ENCODE data around the gene GCA. TPM values are rescaled to one million over a fixed set of nuclear protein-coding genes. Genes with fewer than 3 reads are reported as not detected.

The GCA gene
- total and polyA plus RNA-seq, 2 of the 13 experiments (the other 11 are each of a cell fraction or from before 2014, with no cell fraction given), result 42.0 to 48.3 TPM

GRCh38 chr2:162305901-162306300 is 38.0 kb upstream of the GCA start:
- intact Hi-C loops (cut with micrococcal nuclease; ENCODE audit: unreplicated experiment) (no loop called here), in situ Hi-C loops (cut with HindIII; ENCODE audit: extremely low pct_ligation_motif_present, low pct_unique_long_range_greater_than_20kb) (loop anchor here (25.0 kb wide), 1 partner anchor 319 kb away; no protein-coding TSS in a partner anchor)
- Histone ChIP-seq H2AFZ (ENCODE audit: low read length) (no peak overlapping the region), H4K20me1 (ENCODE audit: insufficient read depth, low read length) (no peaks in the 10 kb centered on the region), H3K9me3 (ENCODE audit: low read length) (no peaks in the 10 kb centered on the region), H3K4me2 (ENCODE audit: low read depth, low read length) (no peak overlapping the region), H3K4me1 (ENCODE audit: insufficient read depth, low read length) (no peaks in the 10 kb centered on the region), H3K79me2 (ENCODE audit: insufficient read depth, low read length) (no peaks in the 10 kb centered on the region), H3K9ac (ENCODE audit: insufficient read depth, low read depth, low read length) (no peak overlapping the region), H3K36me3 (replicated peaks in 1 of 2; ENCODE audit: control insufficient read depth in 1 of 2, insufficient read depth in 2 of 2, low read length in 2 of 2) (peaks cover 0 to 3% of the 10 kb centered on the region in 2 experiments; a peak in 1 of 5 replicates), H3K27ac (ENCODE audit: extremely low read length, insufficient read depth, low read length) (no peak overlapping the region), H3K27me3 (ENCODE audit: control insufficient read depth in 1 of 2, insufficient read depth in 2 of 2, low read length in 2 of 2) (no peaks in the 10 kb centered on the region), H3K4me3 (replicated peaks in 1 of 3; ENCODE audit: insufficient read depth in 1 of 3, low read depth in 2 of 3, low read length in 3 of 3) (no peak overlapping the region)
- ATAC-seq, result no peak
- no peak for DNase-seq (ENCODE audit: low spot score)
- ChIA-PET POLR2A (no interaction called here), CTCF (ENCODE audit: low intra/inter-chr PET ratio, low total read pairs) (no interaction called here)
- 93% methylated on average over 3 of the region's 3 CpGs for WGBS (ENCODE audit: low lambda C conversion rate)
- FAIRE-seq, result no peak
- TF ChIP-seq MBNL3 (CRISPR knock-in tag; conservative IDR thresholded peaks at IDR 0.05) (no peak), HHEX (CRISPR knock-in tag; IDR thresholded peaks at IDR 0.05) (no peak), ATF4 (CRISPR knock-in tag; IDR thresholded peaks at IDR 0.05) (no peak), MXD4 (CRISPR knock-in tag; IDR thresholded peaks at IDR 0.05) (no peak), TARDBP (CRISPR knock-in tag; IDR thresholded peaks at IDR 0.05) (no peak), SOX13 (IDR thresholded peaks at IDR 0.05) (no peak), SOX13 (CRISPR knock-in tag; conservative IDR thresholded peaks at IDR 0.05 in 1 of 2, IDR thresholded peaks at IDR 0.05 in 1 of 2) (no peak), MAFG (CRISPR knock-in tag; IDR thresholded peaks at IDR 0.05) (no peak), FUBP1 (CRISPR knock-in tag; IDR thresholded peaks at IDR 0.05; ENCODE audit: borderline replicate concordance) (no peak), PBX3 (CRISPR knock-in tag; IDR thresholded peaks at IDR 0.05; ENCODE audit: borderline replicate concordance) (no peak), ZNF644 (CRISPR knock-in tag; IDR thresholded peaks at IDR 0.05; ENCODE audit: low read depth) (no peak), EZH2 (conservative IDR thresholded peaks at IDR 0.05; ENCODE audit: low read depth, low read length) (no peak), ZNF546 (CRISPR knock-in tag; conservative IDR thresholded peaks at IDR 0.05) (no peak), KLF13 (CRISPR knock-in tag; IDR thresholded peaks at IDR 0.05) (no peak), NFATC3 (CRISPR knock-in tag; IDR thresholded peaks at IDR 0.05) (no peak)
- TF ChIP-seq, protein P1, sequence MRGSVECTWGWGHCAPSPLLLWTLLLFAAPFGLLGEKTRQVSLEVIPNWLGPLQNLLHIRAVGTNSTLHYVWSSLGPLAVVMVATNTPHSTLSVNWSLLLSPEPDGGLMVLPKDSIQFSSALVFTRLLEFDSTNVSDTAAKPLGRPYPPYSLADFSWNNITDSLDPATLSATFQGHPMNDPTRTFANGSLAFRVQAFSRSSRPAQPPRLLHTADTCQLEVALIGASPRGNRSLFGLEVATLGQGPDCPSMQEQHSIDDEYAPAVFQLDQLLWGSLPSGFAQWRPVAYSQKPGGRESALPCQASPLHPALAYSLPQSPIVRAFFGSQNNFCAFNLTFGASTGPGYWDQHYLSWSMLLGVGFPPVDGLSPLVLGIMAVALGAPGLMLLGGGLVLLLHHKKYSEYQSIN (CRISPR knock-in tag; IDR thresholded peaks at IDR 0.05; ENCODE audit: borderline replicate concordance), result no peak
- BruUV-seq (replicated peaks), result no TSS peak
